Lower leg skin (tissue), 3 donors: Measurements from ENCODE around the gene CCDC182.

Source experiments
- CTCF ChIP-seq, 3 donors: fragments of 450-650 bp; IDR thresholded peaks; one replicate each; pipeline ENCODE4 v1.5.1; 2016; ENCODE audit warnings: antibody characterized with exemption in 3 of 3, mild to moderate bottlenecking in 3 of 3, moderate library complexity in 2 of 3
- POLR2A ChIP-seq, 2 donors: fragments of 450-650 bp; IDR thresholded peaks; one replicate each; pipeline ENCODE4 v1.6.1; 2016 to 2017; ENCODE audit warnings: antibody characterized with exemption in 2 of 2, mild to moderate bottlenecking in 1 of 2, moderate library complexity in 1 of 2

- TF ChIP-seq CTCF (IDR thresholded peaks at IDR 0.05) (no peak), POLR2A (IDR thresholded peaks at IDR 0.05) (no peak)
Measured at GRCh38 chr17:57774872-57775271, 29.8 kb upstream of the CCDC182 start.
